Measurements from ENCODE around the gene NUFIP2.

DNA sequence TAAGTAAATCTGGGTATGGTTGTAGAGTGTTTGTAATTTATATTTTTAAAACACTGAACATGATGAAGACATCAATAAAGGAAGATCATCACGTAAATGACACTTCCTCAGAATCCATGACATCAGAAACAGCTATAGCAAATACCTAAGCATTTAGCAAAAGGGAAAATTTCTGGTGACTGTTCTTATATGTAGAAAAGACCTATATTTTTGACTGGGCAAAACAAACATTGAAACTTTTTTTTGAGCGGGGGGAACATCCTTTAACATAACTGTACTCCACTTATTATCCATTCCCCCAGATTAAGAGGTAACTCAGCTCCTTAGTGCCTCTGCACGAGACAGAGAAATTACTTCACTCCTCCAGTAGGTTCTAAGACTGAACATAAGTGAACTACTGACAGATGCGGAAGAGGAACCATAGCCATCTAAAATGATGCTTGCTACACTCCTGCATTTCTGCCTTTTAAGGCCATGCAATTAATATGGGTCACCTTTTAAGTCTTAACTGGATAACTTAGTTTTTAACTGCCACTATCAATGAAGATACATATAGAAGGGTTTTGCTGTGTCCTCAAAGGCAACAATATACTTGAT, 37.9 kb downstream of the NUFIP2 start:
- TF ChIP-seq, protein P1, sequence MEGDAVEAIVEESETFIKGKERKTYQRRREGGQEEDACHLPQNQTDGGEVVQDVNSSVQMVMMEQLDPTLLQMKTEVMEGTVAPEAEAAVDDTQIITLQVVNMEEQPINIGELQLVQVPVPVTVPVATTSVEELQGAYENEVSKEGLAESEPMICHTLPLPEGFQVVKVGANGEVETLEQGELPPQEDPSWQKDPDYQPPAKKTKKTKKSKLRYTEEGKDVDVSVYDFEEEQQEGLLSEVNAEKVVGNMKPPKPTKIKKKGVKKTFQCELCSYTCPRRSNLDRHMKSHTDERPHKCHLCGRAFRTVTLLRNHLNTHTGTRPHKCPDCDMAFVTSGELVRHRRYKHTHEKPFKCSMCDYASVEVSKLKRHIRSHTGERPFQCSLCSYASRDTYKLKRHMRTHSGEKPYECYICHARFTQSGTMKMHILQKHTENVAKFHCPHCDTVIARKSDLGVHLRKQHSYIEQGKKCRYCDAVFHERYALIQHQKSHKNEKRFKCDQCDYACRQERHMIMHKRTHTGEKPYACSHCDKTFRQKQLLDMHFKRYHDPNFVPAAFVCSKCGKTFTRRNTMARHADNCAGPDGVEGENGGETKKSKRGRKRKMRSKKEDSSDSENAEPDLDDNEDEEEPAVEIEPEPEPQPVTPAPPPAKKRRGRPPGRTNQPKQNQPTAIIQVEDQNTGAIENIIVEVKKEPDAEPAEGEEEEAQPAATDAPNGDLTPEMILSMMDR (IDR thresholded peaks at IDR 0.05): no peak
- TF ChIP-seq EZH2 (IDR thresholded peaks at IDR 0.05): no peak
